HG02885 (cell line): ENCODE data around the gene CD300LB.
A peak's percentile ranks its signal among the peaks of the same experiment; 100 is the strongest.
"Not testable (repeated sequence)": the region's sequence is repeated elsewhere in the genome, so short reads cannot be mapped to it uniquely, and the experiment has no call there.

Source experiments
- ATAC-seq: cut with Tn5 transposase; IDR thresholded peaks from one replicate; pipeline ENCODE4 v1.9.1; 2021; ENCODE audit warnings: mild to moderate bottlenecking; ENCODE audit not compliant: unreplicated experiment, poor library complexity

Gene CD300LB

GRCh38 chr17:74527081-74527480 lies 4.2 kb downstream of the CD300LB start:
- ATAC-seq: no peak

- no peak for ATAC-seq
Observed at GRCh38 chr17:74526681-74527080, 4.6 kb downstream of the CD300LB start.

GRCh38 chr17:74525781-74526288 lies 5.4 kb downstream of the CD300LB start:
- no peak for ATAC-seq

GRCh38 chr17:74525465-74525725 lies 5.9 kb downstream of the CD300LB start:
- no peak for ATAC-seq

- no peak for ATAC-seq
Observed at GRCh38 chr17:74524653-74525464, 6.4 kb downstream of the CD300LB start.

GRCh38 chr17:74523308-74523707 lies 8.0 kb downstream of the CD300LB start:
- ATAC-seq: no peak

GRCh38 chr17:74522381-74523105 lies 8.7 kb downstream of the CD300LB start:
- no peak for ATAC-seq

GRCh38 chr17:74521701-74522201 lies 9.5 kb downstream of the CD300LB start:
- ATAC-seq: no peak

- ATAC-seq: no peak
Observed at GRCh38 chr17:74520790-74521480, 10.3 kb downstream of the CD300LB start.

- no peak for ATAC-seq
Observed at GRCh38 chr17:74520016-74520434, 11.2 kb downstream of the CD300LB start.

- ATAC-seq: not testable (repeated sequence)
Observed at GRCh38 chr17:74518413-74518981, 12.8 kb downstream of the CD300LB start.

GRCh38 chr17:74516561-74517328 lies 14.5 kb downstream of the CD300LB start:
- no peak for ATAC-seq

GRCh38 chr17:74515941-74516340 lies 15.3 kb downstream of the CD300LB start:
- ATAC-seq: no peak

GRCh38 chr17:74514632-74515334 lies 16.5 kb downstream of the CD300LB start:
- ATAC-seq: no peak

GRCh38 chr17:74513987-74514631 lies 17.2 kb downstream of the CD300LB start:
- no peak for ATAC-seq

- ATAC-seq: peak; percentile 61
Observed at GRCh38 chr17:74512624-74513091, 18.6 kb downstream of the CD300LB start.

- ATAC-seq: peak; percentile 12
Observed at GRCh38 chr17:74512036-74512435, 19.2 kb downstream of the CD300LB start.

GRCh38 chr17:74508156-74508555 lies 23.1 kb downstream of the CD300LB start:
- no peak for ATAC-seq

GRCh38 chr17:74503949-74504348 lies 27.3 kb downstream of the CD300LB start:
- ATAC-seq: not testable (repeated sequence)
